Progenitor cell of endocrine pancreas (in vitro differentiated cells): ENCODE data around the gene HPS1. TPM values are rescaled to one million over a fixed set of nuclear protein-coding genes. Genes with fewer than 3 reads are reported as not detected.

ENCODE experiments used
- DNase-seq: peaks from one replicate; pipeline ENCODE4 v3.0.0; 2021; ENCODE audit warnings: low spot score; ENCODE audit not compliant: unreplicated experiment
- H3K27ac Mint-ChIP-seq: 2 replicates; pipeline ENCODE4 v1.8.0; 2021; ENCODE audit warnings: mild to moderate bottlenecking, moderate library complexity, mixed read lengths
- H3K27me3 Mint-ChIP-seq: 2 replicates; pipeline ENCODE4 v1.8.0; 2021; ENCODE audit warnings: mixed read lengths
- H3K36me3 Mint-ChIP-seq: 2 replicates; pipeline ENCODE4 v1.8.0; 2022; ENCODE audit warnings: mixed read lengths; ENCODE audit not compliant: insufficient read depth
- H3K4me1 Mint-ChIP-seq: 2 replicates; pipeline ENCODE4 v1.8.0; 2021; ENCODE audit warnings: low read depth, mixed read lengths
- H3K4me3 Mint-ChIP-seq: 2 replicates; pipeline ENCODE4 v1.8.0; 2021; ENCODE audit warnings: low read depth, mild to moderate bottlenecking, moderate library complexity, mixed read lengths
- H3K9me3 Mint-ChIP-seq: 2 replicates; pipeline ENCODE4 v1.8.0; 2021; ENCODE audit warnings: low read depth, mixed read lengths
- CTCF ChIP-seq: fragments of 200-600 bp; sonication (generic); IDR thresholded peaks from one replicate; pipeline ENCODE4 v1.5.0; 2021; ENCODE audit warnings: antibody characterized with exemption, mild to moderate bottlenecking; ENCODE audit not compliant: unreplicated experiment
- total RNA-seq: library from RNA; stranded (reverse); gene quantifications from 2 replicates; pipeline ENCODE4 v1.2.1, GENCODE V29; 2021

Gene HPS1
- total RNA-seq, 1 donor from 2014 or later: 52.1 TPM

DNA sequence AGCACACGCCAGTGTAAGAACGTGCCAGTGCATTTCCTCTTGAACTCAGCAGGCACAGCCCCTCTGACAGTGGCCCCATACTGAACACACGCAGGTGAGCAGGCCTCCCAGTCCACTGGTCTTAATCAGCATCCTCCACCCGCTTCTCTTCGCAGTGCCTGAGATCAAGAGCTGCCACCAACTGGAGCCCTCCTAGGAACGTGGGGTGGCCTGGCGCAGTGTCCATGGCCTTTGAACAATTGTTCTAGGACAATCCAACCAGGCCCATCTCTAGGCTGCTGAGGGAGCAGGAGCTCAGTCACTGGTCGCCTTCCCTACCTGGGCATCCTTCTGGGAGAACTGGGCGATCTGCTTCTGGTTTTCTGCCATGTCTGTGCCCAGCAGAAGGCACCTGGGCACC lies 47.0 kb downstream of the HPS1 start:
- Mint-ChIP-seq H3K4me3 (no peak overlapping the region), H3K27me3 (no peaks in the 10 kb centered on the region), H3K27ac (no peak overlapping the region), H3K9me3 (peaks cover 9% of the 10 kb centered on the region), H3K36me3 (peaks cover 11% of the 10 kb centered on the region), H3K4me1 (peaks cover 9% of the 10 kb centered on the region)
- TF ChIP-seq CTCF: no peak
- DNase-seq: no peak

- Mint-ChIP-seq H3K9me3 (no peaks in the 10 kb centered on the region), H3K27me3 (no peaks in the 10 kb centered on the region), H3K4me1 (no peaks in the 10 kb centered on the region), H3K27ac (no peak overlapping the region), H3K4me3 (no peak overlapping the region), H3K36me3 (peaks cover 1% of the 10 kb centered on the region)
- no peak for DNase-seq
- TF ChIP-seq CTCF: no peak
Observed at GRCh38 chr10:98397089-98397600, 49.6 kb downstream of the HPS1 start.

DNA sequence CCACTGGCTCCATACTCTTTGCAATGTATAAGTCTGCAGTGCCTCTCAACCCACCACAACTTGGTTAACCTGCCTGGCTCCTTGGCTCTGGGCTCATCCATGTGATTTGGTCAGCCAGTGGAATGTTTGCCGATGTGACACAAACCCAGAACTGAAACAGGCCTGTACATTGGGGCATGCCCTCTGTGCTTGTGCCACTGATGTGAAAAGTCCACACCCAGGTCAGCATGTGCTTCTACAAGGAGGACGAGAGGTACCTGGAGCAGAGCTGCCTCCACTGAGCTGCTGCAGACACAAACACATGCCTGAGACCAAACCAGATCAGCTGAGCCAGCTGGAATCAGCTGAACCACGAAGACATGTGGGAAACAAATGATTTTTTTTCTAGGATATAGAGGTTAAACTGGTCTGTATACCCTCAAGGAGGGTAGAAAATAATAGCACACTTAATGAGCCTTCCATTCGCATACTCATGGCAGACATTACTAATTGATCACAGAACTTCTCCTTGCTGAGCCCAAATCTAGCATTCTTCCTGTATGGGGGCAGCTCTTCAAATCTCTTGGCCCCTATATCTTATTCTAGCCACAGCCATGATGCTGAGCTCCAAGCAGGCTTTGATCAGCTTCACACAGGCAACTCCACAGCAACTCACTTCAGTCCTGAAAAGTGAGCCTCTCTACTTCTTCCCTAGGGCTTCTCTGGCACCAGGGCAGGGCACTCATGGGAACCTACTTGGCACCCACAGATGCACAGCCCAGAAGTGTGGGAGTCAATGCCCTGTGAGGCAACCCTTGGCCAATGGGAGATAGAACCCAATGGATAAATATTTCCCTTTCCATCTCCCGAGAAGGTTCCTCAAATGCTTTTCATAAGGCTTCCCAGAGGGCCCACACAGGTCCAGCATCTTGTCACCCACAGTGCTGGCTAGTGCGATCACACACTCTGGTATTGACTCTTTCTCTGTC lies 50.4 kb downstream of the HPS1 start:
- no peaks in the 10 kb centered on the region for H3K4me1 Mint-ChIP-seq
- H3K9me3 Mint-ChIP-seq: no peaks in the 10 kb centered on the region
- H3K27me3 Mint-ChIP-seq: no peaks in the 10 kb centered on the region
- DNase-seq: no peak
- no peak overlapping the region for H3K27ac Mint-ChIP-seq
- TF ChIP-seq CTCF: no peak
- H3K4me3 Mint-ChIP-seq: no peak overlapping the region
- H3K36me3 Mint-ChIP-seq: peaks cover 1% of the 10 kb centered on the region

DNA sequence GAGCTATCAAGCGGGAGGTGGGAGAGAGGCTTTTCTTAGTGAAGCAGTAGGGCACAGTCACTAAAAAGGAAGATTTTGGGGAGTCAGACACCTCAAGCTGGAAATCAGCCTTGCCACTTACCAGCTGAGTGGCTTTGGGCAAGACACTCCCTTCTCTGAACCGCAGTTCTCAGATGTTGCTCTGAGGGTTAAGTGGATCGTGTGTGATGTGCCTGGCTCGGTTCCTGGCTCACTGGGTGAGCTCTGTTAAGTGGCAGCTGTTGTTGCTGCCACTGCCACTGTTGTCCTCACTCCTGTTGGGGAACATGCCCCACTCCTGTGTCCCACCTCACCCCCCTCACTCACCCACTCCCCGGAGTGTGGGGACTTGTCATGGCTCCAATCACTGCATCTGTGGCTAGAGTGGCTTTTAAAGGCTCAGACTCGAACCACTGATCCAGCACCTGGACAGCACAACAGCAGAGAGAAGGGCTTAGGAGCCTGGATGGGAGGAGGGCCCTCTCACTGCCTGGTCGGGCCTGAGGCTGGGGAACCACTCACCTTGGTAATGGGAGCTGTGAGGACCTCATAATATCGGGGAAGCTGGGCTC lies 51.8 kb downstream of the HPS1 start:
- Mint-ChIP-seq H3K27ac (no peak overlapping the region), H3K36me3 (peaks cover 1% of the 10 kb centered on the region), H3K27me3 (no peaks in the 10 kb centered on the region), H3K4me1 (no peaks in the 10 kb centered on the region), H3K4me3 (no peak overlapping the region), H3K9me3 (no peaks in the 10 kb centered on the region)
- TF ChIP-seq CTCF: no peak
- DNase-seq: no peak

- H3K36me3 Mint-ChIP-seq: no peaks in the 10 kb centered on the region
- no peaks in the 10 kb centered on the region for H3K27me3 Mint-ChIP-seq
- no peak for DNase-seq
- H3K9me3 Mint-ChIP-seq: no peaks in the 10 kb centered on the region
- no peak overlapping the region for H3K4me3 Mint-ChIP-seq
- H3K27ac Mint-ChIP-seq: no peak overlapping the region
- H3K4me1 Mint-ChIP-seq: no peaks in the 10 kb centered on the region
- no peak for TF ChIP-seq CTCF
Observed at GRCh38 chr10:98391578-98391991, 55.1 kb downstream of the HPS1 start.
